Keratinocyte (primary cell): ENCODE measurements around the gene SPOP. TPM values are rescaled to one million over a fixed set of nuclear protein-coding genes. Genes with fewer than 3 reads are reported as not detected.

ENCODE experiments used
- DNase-seq: peaks from one replicate; pipeline ENCODE4 v3.0.0-alpha.2; 2011; ENCODE audit warnings: low read depth, missing footprints, low spot score
- FAIRE-seq: peaks from 2 replicates; lab custom pipeline; 2011; peaks lifted over from hg19 to GRCh38; lab: Jason Lieb, UNC
- H2AFZ ChIP-seq: 2 replicates; pipeline ENCODE4 v1.6.0; 2012; ENCODE audit warnings: low read length, control low read depth, inconsistent platforms; ENCODE audit not compliant: control insufficient read depth
- H3K27ac ChIP-seq: 2 replicates; pipeline ENCODE4 v1.5.1; 2011; ENCODE audit warnings: low read length; ENCODE audit not compliant: control insufficient read depth, insufficient read depth
- H3K27me3 ChIP-seq: 3 replicates; pipeline ENCODE4 v1.6.0; 2011; ENCODE audit warnings: low read length; ENCODE audit not compliant: control insufficient read depth, insufficient read depth; ENCODE audit errors: extremely low read depth
- H3K36me3 ChIP-seq, 2 experiments: 2 replicates in 1 of 2; 3 replicates in 1 of 2; pipeline ENCODE4 v1.5.1; 2011; ENCODE audit warnings: low read length in 2 of 2, mild to moderate bottlenecking in 1 of 2; ENCODE audit not compliant: control insufficient read depth in 2 of 2, insufficient read depth in 2 of 2; ENCODE audit errors: extremely low read depth in 1 of 2
- H3K4me1 ChIP-seq: 3 replicates; pipeline ENCODE4 v1.5.1; 2011; ENCODE audit warnings: low read length; ENCODE audit not compliant: control insufficient read depth, insufficient read depth; ENCODE audit errors: extremely low read depth
- H3K4me2 ChIP-seq: 3 replicates; pipeline ENCODE4 v1.6.0; 2011; ENCODE audit warnings: low read depth, low read length; ENCODE audit not compliant: control insufficient read depth, insufficient read depth; ENCODE audit errors: extremely low read depth
- H3K4me3 ChIP-seq, 3 experiments: fragments of 200-600 bp in 1 of 3; sonication (generic) in 1 of 3; 2 replicates in 2 of 3; 3 replicates in 1 of 3; pipeline ENCODE4 v1.5.1; 2011 to 2016; ENCODE audit warnings: low read length in 3 of 3, mild to moderate bottlenecking in 3 of 3, control low read depth in 2 of 3, inconsistent platforms in 1 of 3, low read depth in 1 of 3, mixed read lengths in 1 of 3, mixed run types in 1 of 3, moderate library complexity in 1 of 3; ENCODE audit not compliant: control insufficient read depth in 2 of 3, insufficient read depth in 2 of 3; ENCODE audit errors: extremely low read depth in 1 of 3
- H3K79me2 ChIP-seq: 2 replicates; pipeline ENCODE4 v1.6.0; 2012; ENCODE audit warnings: low read length; ENCODE audit not compliant: control insufficient read depth, insufficient read depth
- H3K9ac ChIP-seq: 3 replicates; pipeline ENCODE4 v1.6.0; 2011; ENCODE audit warnings: low read length; ENCODE audit not compliant: control insufficient read depth, insufficient read depth; ENCODE audit errors: extremely low read depth
- H3K9me1 ChIP-seq: 3 replicates; pipeline ENCODE4 v1.6.0; 2011; ENCODE audit warnings: low read length; ENCODE audit not compliant: control insufficient read depth, insufficient read depth; ENCODE audit errors: extremely low read depth
- H3K9me3 ChIP-seq: 2 replicates; pipeline ENCODE4 v1.5.1; 2012; ENCODE audit warnings: low read depth, low read length; ENCODE audit not compliant: control insufficient read depth
- H4K20me1 ChIP-seq: 3 replicates; pipeline ENCODE4 v1.6.0; 2011; ENCODE audit warnings: low read length; ENCODE audit not compliant: control insufficient read depth, insufficient read depth; ENCODE audit errors: extremely low read depth
- CTCF ChIP-seq, 3 experiments: IDR thresholded peaks in 1 of 3; conservative IDR thresholded peaks in 1 of 3; optimal IDR thresholded peaks in 1 of 3; 2 replicates in 2 of 3; 3 replicates in 1 of 3; pipeline versions ENCODE3 to v1.5.1; 2011; ENCODE audit warnings: low read length in 3 of 3, mild to moderate bottlenecking in 3 of 3, moderate library complexity in 2 of 3, control low read depth in 1 of 3, inconsistent platforms in 1 of 3; ENCODE audit not compliant: insufficient read depth in 2 of 3; ENCODE audit errors: extremely low read depth in 1 of 3
- EZH2 ChIP-seq: IDR thresholded peaks from one replicate; pipeline ENCODE4 v1.6.1; 2012; ENCODE audit warnings: inconsistent platforms, mild to moderate bottlenecking, low read length, moderate library complexity
- dilution Hi-C: fragments of 300-500 bp; cut with MboI; formaldehyde crosslinking; loops from one replicate; pipeline ENCODE4 v1.7.0; 2020; ENCODE audit warnings: low sequenced_read_pairs; ENCODE audit not compliant: extremely low pct_ligation_motif_present
- polyA plus RNA-seq, 5 experiments: library from polyadenylated mRNA; depleted of rRNA in 3 of 5; stranded (reverse) in 3 of 5; stranded (forward) in 1 of 5; unstranded in 1 of 5; fragments of >200 nt; gene quantifications; 1 replicate in 1 of 5; 2 replicates in 3 of 5; 3 replicates in 1 of 5; pipeline versions ENCODE4 v1.2.1 to v1.2.3, GENCODE V29; 2011 to 2012; ENCODE audit warnings: missing spikeins in 2 of 5, low read depth in 1 of 5, low replicate concordance in 1 of 5

The SPOP gene
- polyA plus RNA-seq, 1 donor (not counting 4 experiments of a cell fraction or from before 2014, with no cell fraction given): 27.5 TPM

GRCh38 chr17:49600949-49601348 lies 76.9 kb downstream of the SPOP start:
- no peak overlapping the region for H3K4me2 ChIP-seq
- no peak overlapping the region for H3K27ac ChIP-seq
- no peaks in the 10 kb centered on the region for H3K9me3 ChIP-seq
- dilution Hi-C loops: no loop called here
- H3K4me3 ChIP-seq: no peak overlapping the region
- DNase-seq (no peak), FAIRE-seq (no peak)
- no peaks in the 10 kb centered on the region for H3K27me3 ChIP-seq
- H2AFZ ChIP-seq: no peak overlapping the region
- H3K9ac ChIP-seq: no peak overlapping the region
- peaks cover 7% of the 10 kb centered on the region for H3K4me1 ChIP-seq
- no peaks in the 10 kb centered on the region for H3K9me1 ChIP-seq
- no peaks in the 10 kb centered on the region for H4K20me1 ChIP-seq
- TF ChIP-seq EZH2 (no peak), CTCF (optimal IDR thresholded peaks at IDR 0.05 in 1 of 3, IDR thresholded peaks at IDR 0.05 in 1 of 3, conservative IDR thresholded peaks at IDR 0.05 in 1 of 3; ENCODE audit: extremely low read depth in 1 of 3, insufficient read depth in 2 of 3, low read length in 3 of 3) (no peak)
- no peaks in the 10 kb centered on the region for H3K79me2 ChIP-seq
- H3K36me3 ChIP-seq: peaks cover 12 to 19% of the 10 kb centered on the region in 2 experiments

- Histone ChIP-seq H3K4me3 (no peak overlapping the region), H3K79me2 (no peaks in the 10 kb centered on the region), H3K36me3 (peaks cover 13 to 18% of the 10 kb centered on the region in 2 experiments), H3K9me3 (no peaks in the 10 kb centered on the region), H3K9ac (no peak overlapping the region), H3K27me3 (no peaks in the 10 kb centered on the region), H3K9me1 (no peaks in the 10 kb centered on the region), H3K4me2 (no peak overlapping the region), H2AFZ (no peak overlapping the region), H3K4me1 (peaks cover 7% of the 10 kb centered on the region), H3K27ac (no peak overlapping the region), H4K20me1 (no peaks in the 10 kb centered on the region)
- FAIRE-seq (no peak), DNase-seq (no peak)
- dilution Hi-C loops: no loop called here
- TF ChIP-seq CTCF (optimal IDR thresholded peaks at IDR 0.05 in 1 of 3, IDR thresholded peaks at IDR 0.05 in 1 of 3, conservative IDR thresholded peaks at IDR 0.05 in 1 of 3; ENCODE audit: extremely low read depth in 1 of 3, insufficient read depth in 2 of 3, low read length in 3 of 3) (no peak), EZH2 (no peak)
Observed at GRCh38 chr17:49598918-49599317, 79.0 kb downstream of the SPOP start.
